ENCODE measurements around the gene CRAT. TPM values are rescaled to one million over a fixed set of nuclear protein-coding genes. Genes with fewer than 3 reads are reported as not detected.
A peak's percentile ranks its signal among the peaks of the same experiment; 100 is the strongest.

Gene CRAT
- total RNA-seq, 1 donor from 2014 or later: 37.4 TPM

GRCh38 chr9:129074106-129074505 is 36.5 kb downstream of the CRAT start:
- intact Hi-C loops (cut with DNase I): no loop called here
- ATAC-seq (no peak), DNase-seq (ENCODE audit: low spot score) (no peak)

GRCh38 chr9:129073404-129073803 is 37.2 kb downstream of the CRAT start:
- no peak for DNase-seq (ENCODE audit: low spot score)
- intact Hi-C loops (cut with DNase I): no loop called here
- ATAC-seq: no peak

GRCh38 chr9:129072171-129072570 is 38.4 kb downstream of the CRAT start:
- DNase-seq (ENCODE audit: low spot score) (no peak), ATAC-seq (no peak)
- intact Hi-C loops (cut with DNase I): no loop called here

GRCh38 chr9:129071526-129072126 is 39.0 kb downstream of the CRAT start:
- intact Hi-C loops (cut with DNase I): no loop called here
- DNase-seq (ENCODE audit: low spot score) (no peak), ATAC-seq (no peak)

GRCh38 chr9:129070696-129071525 is 39.7 kb downstream of the CRAT start:
- DNase-seq (ENCODE audit: low spot score) (no peak), ATAC-seq (no peak)
- intact Hi-C loops (cut with DNase I): no loop called here

- intact Hi-C loops (cut with DNase I): no loop called here
- ATAC-seq (peak; percentile 21), DNase-seq (ENCODE audit: low spot score) (no peak)
Observed at GRCh38 chr9:129069862-129070641, 40.5 kb downstream of the CRAT start.

- DNase-seq (ENCODE audit: low spot score): no peak
- intact Hi-C loops (cut with DNase I): no loop called here
- peak; percentile 80 for ATAC-seq
Observed at GRCh38 chr9:129068990-129069861, 41.4 kb downstream of the CRAT start.

- ATAC-seq (no peak), DNase-seq (ENCODE audit: low spot score) (no peak)
- intact Hi-C loops (cut with DNase I): no loop called here
Observed at GRCh38 chr9:129068110-129068509, 42.5 kb downstream of the CRAT start.

GRCh38 chr9:129064499-129064908 is 46.1 kb downstream of the CRAT start:
- DNase-seq (ENCODE audit: low spot score) (no peak), ATAC-seq (no peak)
- intact Hi-C loops (cut with DNase I): no loop called here

GRCh38 chr9:129063061-129063460 is 47.5 kb downstream of the CRAT start:
- ATAC-seq: no peak
- DNase-seq (ENCODE audit: low spot score): no peak
- intact Hi-C loops (cut with DNase I): no loop called here

- ATAC-seq: no peak
- DNase-seq (ENCODE audit: low spot score): no peak
- intact Hi-C loops (cut with DNase I): no loop called here
Observed at GRCh38 chr9:129060991-129061390, 49.6 kb downstream of the CRAT start.

GRCh38 chr9:129059796-129060785 is 50.5 kb downstream of the CRAT start:
- ATAC-seq: no peak
- intact Hi-C loops (cut with DNase I): no loop called here
- no peak for DNase-seq (ENCODE audit: low spot score)

GRCh38 chr9:129058965-129059795 is 51.4 kb downstream of the CRAT start:
- no peak for DNase-seq (ENCODE audit: low spot score)
- ATAC-seq: no peak
- intact Hi-C loops (cut with DNase I): no loop called here

GRCh38 chr9:129054163-129054851 is 56.3 kb downstream of the CRAT start:
- intact Hi-C loops (cut with DNase I): no loop called here
- DNase-seq (ENCODE audit: low spot score) (no peak), ATAC-seq (no peak)

GRCh38 chr9:129053020-129053419 is 57.6 kb downstream of the CRAT start:
- intact Hi-C loops (cut with DNase I): no loop called here
- DNase-seq (ENCODE audit: low spot score): no peak
- ATAC-seq: no peak

GRCh38 chr9:129052592-129052991 is 58.0 kb downstream of the CRAT start:
- DNase-seq (ENCODE audit: low spot score): no peak

More at GRCh38 chr9:129052592-129052991, 58.0 kb downstream of the CRAT start:
- ATAC-seq: no peak
- intact Hi-C loops (cut with DNase I): no loop called here
